Duodenal mucosa (tissue), 2 donors: ENCODE data around the gene PPP3R1.
A peak's percentile ranks its signal among the peaks of the same experiment; 100 is the strongest.

ENCODE experiments used
- H3K27ac ChIP-seq: one replicate; pipeline ENCODE4 v1.7.0; 2013; ENCODE audit warnings: low read depth, low read length
- H3K27me3 ChIP-seq, 2 donors: one replicate each; pipeline ENCODE4 v1.7.0; 2013; ENCODE audit warnings: low read length in 2 of 2, control low read depth in 1 of 2; ENCODE audit not compliant: insufficient read depth in 2 of 2, control insufficient read depth in 1 of 2
- H3K36me3 ChIP-seq, 2 donors: one replicate each; pipeline ENCODE4 v1.7.0; 2013; ENCODE audit warnings: low read length in 2 of 2, control low read depth in 1 of 2; ENCODE audit not compliant: insufficient read depth in 2 of 2, control insufficient read depth in 1 of 2
- H3K4me1 ChIP-seq, 2 donors: one replicate each; pipeline ENCODE4 v1.7.0; 2013; ENCODE audit warnings: low read length in 2 of 2, control low read depth in 1 of 2; ENCODE audit not compliant: insufficient read depth in 2 of 2, control insufficient read depth in 1 of 2
- H3K4me3 ChIP-seq, 2 donors: one replicate each; pipeline ENCODE4 v1.7.0; 2013; ENCODE audit warnings: low read length in 2 of 2, low read depth in 1 of 2
- H3K9ac ChIP-seq, 2 donors: one replicate each; pipeline ENCODE4 v1.7.0; 2013; ENCODE audit warnings: low read length in 2 of 2, low read depth in 1 of 2
- H3K9me3 ChIP-seq, 2 donors: one replicate each; pipeline ENCODE4 v1.7.0; 2013; ENCODE audit warnings: low read length in 2 of 2, control low read depth in 1 of 2; ENCODE audit not compliant: control insufficient read depth in 1 of 2

The PPP3R1 gene, protein sequence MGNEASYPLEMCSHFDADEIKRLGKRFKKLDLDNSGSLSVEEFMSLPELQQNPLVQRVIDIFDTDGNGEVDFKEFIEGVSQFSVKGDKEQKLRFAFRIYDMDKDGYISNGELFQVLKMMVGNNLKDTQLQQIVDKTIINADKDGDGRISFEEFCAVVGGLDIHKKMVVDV

DNA sequence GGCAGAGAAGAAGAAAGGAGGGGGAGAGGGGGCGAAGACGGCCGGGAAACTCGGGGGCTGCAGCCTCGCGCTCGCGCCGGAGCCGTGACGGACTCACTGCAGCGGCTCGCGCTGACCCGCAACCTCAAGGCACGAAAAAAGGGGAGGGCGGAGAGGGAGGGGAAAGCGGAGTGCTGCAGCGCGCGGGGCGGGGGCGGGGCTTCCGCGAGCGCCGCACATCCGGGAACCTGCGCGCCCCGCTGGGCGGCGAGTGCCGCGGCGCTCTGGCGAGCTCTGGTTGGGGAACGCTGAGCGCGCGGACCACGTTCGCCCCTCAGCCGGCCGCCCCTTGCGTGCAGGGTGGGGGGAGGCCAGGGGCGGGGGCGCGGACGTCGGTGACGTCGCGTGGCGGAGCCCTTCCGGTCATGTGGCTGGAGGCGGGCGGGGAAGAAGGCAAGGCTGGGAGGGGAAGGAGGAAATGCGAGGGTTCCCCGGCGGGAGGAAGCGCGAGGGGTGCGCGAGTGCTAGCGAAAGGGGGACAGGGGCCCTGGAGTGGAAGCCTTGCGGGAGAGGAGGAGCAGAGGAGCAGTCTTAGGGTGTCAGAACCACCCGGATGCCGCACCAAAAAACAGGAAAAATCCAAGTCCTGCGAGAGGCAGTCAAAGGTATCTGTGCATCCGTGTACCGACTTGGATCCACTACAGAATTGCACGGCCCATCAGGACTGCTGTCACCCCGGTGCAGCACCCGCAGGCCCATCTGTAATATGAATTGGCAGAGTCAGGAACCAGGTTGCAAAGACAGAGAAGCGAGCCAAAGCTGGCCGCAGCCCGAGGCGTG is at the start of gene PPP3R1:
TSS of gene PPP3R1 (minus strand) at position 133 of the 819 bp plus-strand sequence. CDS start 405 bp downstream, outside the sequence.
- no peaks in the 10 kb centered on the region for H3K9me3 ChIP-seq
- H3K9ac ChIP-seq: peak within 1 kb of the TSS; percentile 96 to 99
- H3K4me1 ChIP-seq: peaks cover 24 to 39% of the 10 kb centered on the region in 2 donors
- no peaks in the 10 kb centered on the region for H3K36me3 ChIP-seq
- no peaks in the 10 kb centered on the region for H3K27me3 ChIP-seq
- peak within 1 kb of the TSS; percentile 97 for H3K27ac ChIP-seq
- H3K4me3 ChIP-seq: peak within 1 kb of the TSS; percentile 98 to 99

DNA sequence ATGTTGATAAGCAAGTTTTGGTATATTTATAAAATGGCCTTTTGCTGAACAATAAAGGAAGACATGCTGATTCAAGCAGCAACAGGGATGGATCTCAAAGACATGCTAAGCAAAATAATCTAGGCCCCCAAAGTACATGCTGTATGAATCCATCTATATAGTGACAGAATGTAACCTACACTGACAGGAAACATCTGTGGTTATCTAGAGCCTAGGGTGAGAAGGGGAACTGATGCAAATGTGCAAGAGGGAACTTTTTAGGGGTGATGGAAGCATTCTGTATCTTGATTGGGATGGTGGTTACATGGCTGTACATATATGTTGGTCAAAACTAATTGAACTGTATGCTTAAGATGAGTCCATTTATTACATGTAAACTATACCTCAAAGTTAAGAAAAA is 43.2 kb upstream of the PPP3R1 start:
- no peaks in the 10 kb centered on the region for H3K27me3 ChIP-seq
- H3K9ac ChIP-seq: no peak overlapping the region
- no peaks in the 10 kb centered on the region for H3K4me1 ChIP-seq
- H3K36me3 ChIP-seq: no peaks in the 10 kb centered on the region
- H3K4me3 ChIP-seq: no peak overlapping the region
- H3K27ac ChIP-seq: no peak overlapping the region
- no peaks in the 10 kb centered on the region for H3K9me3 ChIP-seq

DNA sequence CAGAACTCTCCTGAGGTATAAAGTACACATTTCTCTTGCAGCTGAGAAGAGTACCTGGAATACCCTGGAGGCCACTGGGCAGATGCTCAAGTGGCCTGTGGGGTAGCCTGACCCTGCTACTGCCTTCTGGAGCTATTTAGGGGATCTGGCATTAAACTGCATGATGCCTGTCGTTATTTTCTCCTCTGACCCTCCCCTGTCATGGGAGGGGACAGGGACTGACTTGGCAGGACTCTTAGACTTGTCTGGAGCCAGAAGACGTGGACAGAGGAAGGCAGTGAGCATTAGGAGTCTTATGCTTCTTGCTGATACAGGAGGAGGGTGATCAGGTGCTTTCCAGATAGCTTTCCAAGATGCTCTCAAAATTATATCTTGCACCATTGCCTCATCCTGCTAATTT is 42.6 kb upstream of the PPP3R1 start:
- Histone ChIP-seq H3K4me3 (no peak overlapping the region), H3K27ac (no peak overlapping the region), H3K27me3 (no peaks in the 10 kb centered on the region), H3K9me3 (no peaks in the 10 kb centered on the region), H3K4me1 (no peaks in the 10 kb centered on the region), H3K36me3 (no peaks in the 10 kb centered on the region), H3K9ac (no peak overlapping the region)

DNA sequence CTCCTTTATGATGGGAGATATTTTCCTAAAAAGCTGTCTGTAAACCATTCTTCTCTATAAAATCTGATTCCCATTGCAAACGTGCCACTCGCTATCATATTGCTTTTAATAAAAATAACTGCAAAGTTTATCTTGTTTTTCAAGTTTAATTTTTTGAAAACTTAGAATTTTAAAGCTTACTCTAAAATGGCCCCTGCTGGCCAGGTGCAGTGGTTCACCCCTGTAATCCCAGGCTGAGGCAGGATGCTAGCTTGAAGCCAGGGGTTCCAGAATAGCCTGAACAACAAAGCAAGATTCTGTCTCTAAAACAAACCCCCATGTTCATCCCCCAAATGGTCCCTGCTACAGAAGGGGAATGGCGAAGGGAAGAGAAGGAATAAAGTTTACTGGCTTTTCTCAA is 41.9 kb upstream of the PPP3R1 start:
- Histone ChIP-seq H3K9ac (no peak overlapping the region), H3K27ac (no peak overlapping the region), H3K9me3 (no peaks in the 10 kb centered on the region), H3K36me3 (no peaks in the 10 kb centered on the region), H3K4me3 (no peak overlapping the region), H3K4me1 (no peaks in the 10 kb centered on the region), H3K27me3 (no peaks in the 10 kb centered on the region)

DNA sequence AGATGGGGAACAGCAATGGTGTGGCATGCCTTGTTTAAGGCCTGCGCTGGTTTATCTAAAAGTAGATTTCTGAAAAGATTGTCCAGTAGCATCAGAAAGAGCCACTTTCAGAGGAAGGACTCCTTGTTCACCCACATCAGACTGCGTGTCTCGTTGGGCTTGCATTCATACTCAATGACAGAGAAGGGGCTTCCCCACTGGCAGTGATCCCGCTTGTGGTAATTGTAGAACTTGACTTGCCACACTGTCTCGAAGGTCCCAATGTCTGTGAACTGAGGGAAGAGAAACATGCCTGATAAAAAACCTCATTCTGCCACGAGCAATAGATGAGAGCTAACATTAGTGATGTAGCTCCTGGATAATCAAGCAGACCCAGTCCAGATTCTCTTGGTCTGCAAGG is 41.4 kb upstream of the PPP3R1 start:
- no peaks in the 10 kb centered on the region for H3K4me1 ChIP-seq
- no peak overlapping the region for H3K9ac ChIP-seq
- H3K36me3 ChIP-seq: no peaks in the 10 kb centered on the region
- H3K9me3 ChIP-seq: no peaks in the 10 kb centered on the region
- H3K27me3 ChIP-seq: no peaks in the 10 kb centered on the region
- no peak overlapping the region for H3K4me3 ChIP-seq
- no peak overlapping the region for H3K27ac ChIP-seq

DNA sequence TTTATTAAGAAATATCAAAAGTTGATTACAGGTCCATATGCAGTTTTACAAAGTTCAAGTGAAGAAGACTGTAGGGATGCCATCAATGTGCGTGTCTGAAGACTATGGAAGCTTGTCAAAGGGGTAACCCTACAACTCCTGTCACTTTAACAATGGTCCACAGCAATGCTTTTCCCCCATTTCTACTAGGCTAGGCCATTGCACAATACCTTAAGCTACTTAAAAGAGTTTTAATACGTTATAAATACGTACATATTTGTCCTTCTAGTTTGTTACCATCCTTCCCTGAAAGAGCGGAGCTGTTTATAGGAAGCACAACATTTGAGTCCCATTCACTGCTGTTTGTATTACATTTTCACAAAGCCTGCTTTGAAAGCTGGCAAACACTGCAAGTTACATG is 40.7 kb upstream of the PPP3R1 start:
- H3K9me3 ChIP-seq: no peaks in the 10 kb centered on the region
- no peaks in the 10 kb centered on the region for H3K4me1 ChIP-seq
- H3K9ac ChIP-seq: no peak overlapping the region
- no peaks in the 10 kb centered on the region for H3K27me3 ChIP-seq
- H3K4me3 ChIP-seq: no peak overlapping the region
- no peaks in the 10 kb centered on the region for H3K36me3 ChIP-seq
- no peak overlapping the region for H3K27ac ChIP-seq

DNA sequence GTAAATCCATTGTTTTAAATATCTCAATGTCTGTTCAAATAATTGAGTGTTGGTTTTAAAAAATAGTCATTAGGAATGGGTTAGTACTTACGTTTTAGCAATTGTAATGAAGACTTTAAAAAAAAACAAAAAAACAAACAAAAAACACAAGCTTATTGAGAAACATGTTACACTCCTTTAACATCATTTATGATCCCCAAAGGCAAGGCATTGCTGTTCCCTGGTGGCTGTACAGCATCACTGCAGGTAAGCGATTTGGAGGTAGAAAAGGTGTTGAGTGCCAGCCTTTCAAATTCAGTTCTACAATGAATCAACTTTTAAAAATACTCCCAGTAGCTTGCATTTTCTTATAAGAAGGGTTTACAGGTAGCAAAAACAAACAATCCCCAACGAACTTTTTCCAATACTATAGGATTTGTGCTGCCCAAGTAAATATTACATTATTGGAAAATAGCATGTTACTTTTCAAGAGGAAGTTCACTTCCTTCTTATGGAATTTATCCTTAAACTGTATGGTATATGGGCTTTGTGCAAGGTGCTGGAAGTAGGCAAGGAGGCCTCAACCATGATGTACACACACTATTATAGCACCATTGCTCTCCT is 39.9 kb upstream of the PPP3R1 start:
- H3K4me1 ChIP-seq: peaks cover 0 to 5% of the 10 kb centered on the region in 2 donors
- H3K9ac ChIP-seq: no peak overlapping the region
- no peaks in the 10 kb centered on the region for H3K36me3 ChIP-seq
- H3K4me3 ChIP-seq: no peak overlapping the region
- H3K9me3 ChIP-seq: no peaks in the 10 kb centered on the region
- H3K27ac ChIP-seq: no peak overlapping the region
- H3K27me3 ChIP-seq: no peaks in the 10 kb centered on the region

DNA sequence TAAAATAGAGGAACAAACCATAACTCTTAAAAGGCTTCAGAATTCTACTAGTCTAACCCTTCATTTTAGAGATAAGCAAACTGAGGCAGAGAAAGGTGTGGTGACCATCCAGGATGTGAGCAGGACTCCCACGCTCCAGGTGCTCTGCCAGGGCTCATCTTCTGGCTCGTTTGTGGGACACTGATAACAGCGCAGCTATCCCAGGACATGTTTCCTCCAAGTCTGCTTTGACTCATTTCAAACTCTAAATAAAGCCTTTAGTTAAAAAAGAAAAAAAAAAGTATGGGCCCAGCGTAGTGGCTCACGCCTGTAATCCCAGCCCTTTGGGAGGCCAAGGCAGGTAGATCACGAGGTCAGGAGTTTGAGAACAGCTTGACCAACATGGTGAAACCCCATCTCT is 39.0 kb upstream of the PPP3R1 start:
- H3K27me3 ChIP-seq: no peaks in the 10 kb centered on the region
- no peak overlapping the region for H3K9ac ChIP-seq
- no peak overlapping the region for H3K4me3 ChIP-seq
- H3K9me3 ChIP-seq: no peaks in the 10 kb centered on the region
- H3K36me3 ChIP-seq: no peaks in the 10 kb centered on the region
- H3K27ac ChIP-seq: no peak overlapping the region
- peaks cover 0 to 7% of the 10 kb centered on the region in 2 donors for H3K4me1 ChIP-seq

DNA sequence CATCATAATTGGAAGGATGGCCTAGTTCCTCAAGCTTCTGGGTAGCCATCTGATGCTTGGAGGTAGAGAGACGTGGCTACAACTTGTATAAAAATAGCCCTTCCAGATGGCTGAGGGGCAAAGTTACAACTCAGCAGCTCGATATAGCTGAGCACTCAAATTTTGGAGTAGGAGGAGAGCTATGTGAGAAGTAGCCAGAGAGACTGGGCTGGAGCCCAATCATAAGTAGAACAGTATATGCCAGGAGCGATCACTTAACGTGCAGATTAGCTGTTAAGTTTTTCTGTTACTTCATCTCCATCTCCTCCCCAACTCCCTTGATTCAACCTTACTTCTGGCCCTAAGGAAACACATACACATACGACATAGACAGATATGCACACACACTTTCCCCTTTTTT is 38.6 kb upstream of the PPP3R1 start:
- H3K27me3 ChIP-seq: no peaks in the 10 kb centered on the region
- H3K36me3 ChIP-seq: no peaks in the 10 kb centered on the region
- H3K9ac ChIP-seq: no peak overlapping the region
- H3K4me1 ChIP-seq: peaks cover 0 to 7% of the 10 kb centered on the region in 2 donors
- no peak overlapping the region for H3K4me3 ChIP-seq
- no peaks in the 10 kb centered on the region for H3K9me3 ChIP-seq
- no peak overlapping the region for H3K27ac ChIP-seq
